GM21515 (cell line): ENCODE results near the gene ZDHHC21.

Source experiments
- ATAC-seq: cut with Tn5 transposase; IDR thresholded peaks from one replicate; pipeline ENCODE4 v1.9.1; 2021; ENCODE audit not compliant: unreplicated experiment

Gene ZDHHC21

GRCh38 chr9:14693251-14693861, at the start of gene ZDHHC21:
TSS of gene ZDHHC21 (minus strand) at chr9:14693432. CDS start at chr9:14674340, 19,092 bp downstream.
- peak; percentile 85 for ATAC-seq

GRCh38 chr9:14741369-14741768, 48.1 kb upstream of the ZDHHC21 start:
- ATAC-seq: peak; percentile 78

- ATAC-seq: no peak
Observed at GRCh38 chr9:14733133-14733532, 39.9 kb upstream of the ZDHHC21 start.

- ATAC-seq: no peak
Observed at GRCh38 chr9:14731294-14731981, 38.2 kb upstream of the ZDHHC21 start.

GRCh38 chr9:14730461-14730898, 37.2 kb upstream of the ZDHHC21 start:
- no peak for ATAC-seq

- no peak for ATAC-seq
Observed at GRCh38 chr9:14723301-14723700, 30.1 kb upstream of the ZDHHC21 start.

- ATAC-seq: no peak
Observed at GRCh38 chr9:14722391-14723035, 29.3 kb upstream of the ZDHHC21 start, which contains the start of gene CER1. TSS of gene CER1 (minus strand) at chr9:14722733. CDS start at chr9:14722672, 61 bp downstream.

GRCh38 chr9:14719231-14719923, 26.1 kb upstream of the ZDHHC21 start:
- ATAC-seq: no peak

- no peak for ATAC-seq
Observed at GRCh38 chr9:14715102-14715501, 21.9 kb upstream of the ZDHHC21 start.

GRCh38 chr9:14713187-14713767, 20.0 kb upstream of the ZDHHC21 start:
- no peak for ATAC-seq

- ATAC-seq: no peak
Observed at GRCh38 chr9:14710804-14711203, 17.6 kb upstream of the ZDHHC21 start.

GRCh38 chr9:14706530-14707140, 13.4 kb upstream of the ZDHHC21 start:
- ATAC-seq: peak; percentile 71

- ATAC-seq: no peak
Observed at GRCh38 chr9:14705079-14705478, 11.8 kb upstream of the ZDHHC21 start.

- ATAC-seq: no peak
Observed at GRCh38 chr9:14704281-14704680, 11.0 kb upstream of the ZDHHC21 start.

GRCh38 chr9:14702200-14702720, 9.0 kb upstream of the ZDHHC21 start:
- ATAC-seq: no peak

GRCh38 chr9:14692470-14693250, 572 bp downstream of the ZDHHC21 start:
- peak; percentile 39 for ATAC-seq

- no peak for ATAC-seq
Observed at GRCh38 chr9:14690948-14691730, 2.1 kb downstream of the ZDHHC21 start.

GRCh38 chr9:14687042-14687719, 6.1 kb downstream of the ZDHHC21 start:
- ATAC-seq: no peak
